Stimulated activated CD8-positive, alpha-beta memory T cell treated with anti-CD3 and anti-CD28 coated beads, Interleukin-7, amount 100 ng/mL, for 1 hour (primary cell): ENCODE data around the gene MTHFS.
"Not testable (repeated sequence)": the region's sequence is repeated elsewhere in the genome, so short reads cannot be mapped to it uniquely, and the experiment has no call there.

Source experiments
- DNase-seq, 2 donors: peaks; one replicate each; pipeline ENCODE4 v3.0.0-alpha.2; 2020; ENCODE audit warnings: low read depth in 2 of 2

MTHFS gene

GRCh38 chr15:79896634-79897379, at the start of gene MTHFS:
Gene MTHFS (minus strand): TSS chr15:79897014. CDS start chr15:79896988, 26 bp downstream.
- DNase-seq: peak; percentile 42 to 48

GRCh38 chr15:79944622-79945021, 47.8 kb upstream of the MTHFS start:
- DNase-seq: no peak

GRCh38 chr15:79943820-79944219, 47.0 kb upstream of the MTHFS start:
- no peak for DNase-seq

- no peak for DNase-seq
Observed at GRCh38 chr15:79942741-79943481, 46.1 kb upstream of the MTHFS start.

GRCh38 chr15:79939399-79939798, 42.6 kb upstream of the MTHFS start:
- no peak for DNase-seq

- DNase-seq: no peak
Observed at GRCh38 chr15:79938143-79938542, 41.3 kb upstream of the MTHFS start.

GRCh38 chr15:79935556-79936201, 38.9 kb upstream of the MTHFS start:
- DNase-seq: not testable (repeated sequence)

- DNase-seq: no peak
Observed at GRCh38 chr15:79933231-79933630, 36.4 kb upstream of the MTHFS start.

GRCh38 chr15:79932447-79932846, 35.6 kb upstream of the MTHFS start:
- DNase-seq: no peak

- no peak for DNase-seq
Observed at GRCh38 chr15:79930516-79930915, 33.7 kb upstream of the MTHFS start.

GRCh38 chr15:79929412-79929811, 32.6 kb upstream of the MTHFS start:
- DNase-seq: no peak

GRCh38 chr15:79926116-79926515, 29.3 kb upstream of the MTHFS start:
- not testable (repeated sequence) for DNase-seq

GRCh38 chr15:79924379-79924778, 27.6 kb upstream of the MTHFS start:
- DNase-seq: no peak

- DNase-seq: peak; percentile 98 to 99
Observed at GRCh38 chr15:79923515-79924169, 26.8 kb upstream of the MTHFS start.

GRCh38 chr15:79923079-79923514, 26.3 kb upstream of the MTHFS start:
- peak; percentile 27 to 34 for DNase-seq

- no peak for DNase-seq
Observed at GRCh38 chr15:79922512-79923078, 25.8 kb upstream of the MTHFS start.

- no peak for DNase-seq
Observed at GRCh38 chr15:79919749-79920511, 23.1 kb upstream of the MTHFS start.

- no peak for DNase-seq
Observed at GRCh38 chr15:79919090-79919748, 22.4 kb upstream of the MTHFS start.

GRCh38 chr15:79918278-79918677, 21.5 kb upstream of the MTHFS start:
- DNase-seq: no peak

GRCh38 chr15:79916502-79917132, 19.8 kb upstream of the MTHFS start:
- no peak for DNase-seq
